ENCODE measurements around the gene ST3GAL3. TPM values are rescaled to one million over a fixed set of nuclear protein-coding genes. Genes with fewer than 3 reads are reported as not detected.
A peak's percentile ranks its signal among the peaks of the same experiment; 100 is the strongest.

ST3GAL3 gene
- total RNA-seq, 1 experiment from 2014 or later = 26.0 TPM

DNA sequence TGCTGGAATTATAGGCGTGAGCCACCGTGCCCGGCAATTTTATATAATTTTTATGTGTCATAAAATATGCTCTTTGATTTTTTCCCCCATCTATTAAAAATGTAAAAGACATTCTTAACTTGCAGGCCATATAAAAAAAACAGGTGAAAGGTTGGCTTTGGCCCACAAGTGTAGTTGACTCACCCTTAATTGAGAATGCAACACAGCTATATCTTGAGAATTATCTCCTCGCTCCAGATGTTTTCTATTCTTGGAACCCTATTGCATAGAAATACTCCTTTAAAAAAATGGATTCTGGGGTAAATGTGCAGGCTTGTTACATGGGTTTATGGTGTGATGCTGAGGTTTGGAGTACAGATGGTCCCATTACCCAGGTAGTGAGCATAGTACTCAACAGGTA lies 112.0 kb downstream of the ST3GAL3 start:
- in situ Hi-C loops (cut with HindIII; ENCODE audit: low pct_unique_long_range_greater_than_20kb, low sequenced_read_pairs) = no loop called here
- Histone ChIP-seq H3K27me3 (ENCODE audit: control insufficient read depth, insufficient read depth, low read length) (no peaks in the 10 kb centered on the region), H3K4me1 (ENCODE audit: control insufficient read depth, insufficient read depth, low read length) (peaks cover 10% of the 10 kb centered on the region), H3K4me3 (ENCODE audit: low read depth in 2 of 2, low read length in 2 of 2) (no peak overlapping the region), H3K36me3 (ENCODE audit: control insufficient read depth, insufficient read depth, low read length) (no peaks in the 10 kb centered on the region), H3K9me3 (ENCODE audit: control insufficient read depth, insufficient read depth, low read depth, low read length) (peaks cover 16% of the 10 kb centered on the region), H3K27ac (ENCODE audit: low read length) (no peak overlapping the region)
- intact Hi-C loops (cut with micrococcal nuclease; ENCODE audit: unreplicated experiment) = no loop called here
- ChIA-PET CTCF (interaction anchor here (0.5 kb wide), 1 partner anchor 228 kb away, joined by 3 read pairs; no protein-coding TSS in a partner anchor), POLR2A (no interaction called here)
- BruUV-seq (replicated peaks) = no TSS peak
- no peak for DNase-seq (ENCODE audit: low read depth, low spot score)
- ATAC-seq = no peak
- TF ChIP-seq, protein P1, sequence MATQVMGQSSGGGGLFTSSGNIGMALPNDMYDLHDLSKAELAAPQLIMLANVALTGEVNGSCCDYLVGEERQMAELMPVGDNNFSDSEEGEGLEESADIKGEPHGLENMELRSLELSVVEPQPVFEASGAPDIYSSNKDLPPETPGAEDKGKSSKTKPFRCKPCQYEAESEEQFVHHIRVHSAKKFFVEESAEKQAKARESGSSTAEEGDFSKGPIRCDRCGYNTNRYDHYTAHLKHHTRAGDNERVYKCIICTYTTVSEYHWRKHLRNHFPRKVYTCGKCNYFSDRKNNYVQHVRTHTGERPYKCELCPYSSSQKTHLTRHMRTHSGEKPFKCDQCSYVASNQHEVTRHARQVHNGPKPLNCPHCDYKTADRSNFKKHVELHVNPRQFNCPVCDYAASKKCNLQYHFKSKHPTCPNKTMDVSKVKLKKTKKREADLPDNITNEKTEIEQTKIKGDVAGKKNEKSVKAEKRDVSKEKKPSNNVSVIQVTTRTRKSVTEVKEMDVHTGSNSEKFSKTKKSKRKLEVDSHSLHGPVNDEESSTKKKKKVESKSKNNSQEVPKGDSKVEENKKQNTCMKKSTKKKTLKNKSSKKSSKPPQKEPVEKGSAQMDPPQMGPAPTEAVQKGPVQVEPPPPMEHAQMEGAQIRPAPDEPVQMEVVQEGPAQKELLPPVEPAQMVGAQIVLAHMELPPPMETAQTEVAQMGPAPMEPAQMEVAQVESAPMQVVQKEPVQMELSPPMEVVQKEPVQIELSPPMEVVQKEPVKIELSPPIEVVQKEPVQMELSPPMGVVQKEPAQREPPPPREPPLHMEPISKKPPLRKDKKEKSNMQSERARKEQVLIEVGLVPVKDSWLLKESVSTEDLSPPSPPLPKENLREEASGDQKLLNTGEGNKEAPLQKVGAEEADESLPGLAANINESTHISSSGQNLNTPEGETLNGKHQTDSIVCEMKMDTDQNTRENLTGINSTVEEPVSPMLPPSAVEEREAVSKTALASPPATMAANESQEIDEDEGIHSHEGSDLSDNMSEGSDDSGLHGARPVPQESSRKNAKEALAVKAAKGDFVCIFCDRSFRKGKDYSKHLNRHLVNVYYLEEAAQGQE (IDR thresholded peaks at IDR 0.05; ENCODE audit: insufficient read depth in 1 of 2, low read depth in 2 of 2, low read length in 1 of 2) = no peak
- TF ChIP-seq, protein P2, sequence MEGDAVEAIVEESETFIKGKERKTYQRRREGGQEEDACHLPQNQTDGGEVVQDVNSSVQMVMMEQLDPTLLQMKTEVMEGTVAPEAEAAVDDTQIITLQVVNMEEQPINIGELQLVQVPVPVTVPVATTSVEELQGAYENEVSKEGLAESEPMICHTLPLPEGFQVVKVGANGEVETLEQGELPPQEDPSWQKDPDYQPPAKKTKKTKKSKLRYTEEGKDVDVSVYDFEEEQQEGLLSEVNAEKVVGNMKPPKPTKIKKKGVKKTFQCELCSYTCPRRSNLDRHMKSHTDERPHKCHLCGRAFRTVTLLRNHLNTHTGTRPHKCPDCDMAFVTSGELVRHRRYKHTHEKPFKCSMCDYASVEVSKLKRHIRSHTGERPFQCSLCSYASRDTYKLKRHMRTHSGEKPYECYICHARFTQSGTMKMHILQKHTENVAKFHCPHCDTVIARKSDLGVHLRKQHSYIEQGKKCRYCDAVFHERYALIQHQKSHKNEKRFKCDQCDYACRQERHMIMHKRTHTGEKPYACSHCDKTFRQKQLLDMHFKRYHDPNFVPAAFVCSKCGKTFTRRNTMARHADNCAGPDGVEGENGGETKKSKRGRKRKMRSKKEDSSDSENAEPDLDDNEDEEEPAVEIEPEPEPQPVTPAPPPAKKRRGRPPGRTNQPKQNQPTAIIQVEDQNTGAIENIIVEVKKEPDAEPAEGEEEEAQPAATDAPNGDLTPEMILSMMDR (IDR thresholded peaks at IDR 0.05) = no peak
- TF ChIP-seq POLR2AphosphoS5 (IDR thresholded peaks at IDR 0.05; ENCODE audit: low read depth, low read length) (no peak), SIN3A (IDR thresholded peaks at IDR 0.05; ENCODE audit: borderline replicate concordance, insufficient read depth, low read depth, low read length) (no peak), TCF7L2 (IDR thresholded peaks at IDR 0.05; ENCODE audit: low read depth, low read length) (no peak)

DNA sequence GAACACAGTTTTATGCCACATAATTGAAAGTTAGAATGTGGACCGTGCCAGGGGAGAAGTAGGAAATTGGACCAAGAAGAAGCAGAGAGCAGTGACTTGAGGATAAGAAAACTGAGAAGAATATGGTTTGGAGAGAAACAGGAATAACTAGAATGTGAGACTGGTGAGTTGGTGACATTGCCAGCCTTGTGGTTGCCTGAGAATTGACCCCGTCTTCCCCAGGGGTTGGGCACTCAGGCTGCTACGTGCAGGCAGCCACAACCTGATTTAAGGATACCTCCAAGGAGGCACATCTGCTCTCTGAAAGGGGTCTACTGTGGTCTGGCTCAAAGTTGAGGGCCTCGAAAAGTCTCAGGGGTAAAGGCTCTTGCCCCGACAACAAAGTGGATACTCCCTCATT lies 114.1 kb downstream of the ST3GAL3 start:
- BruUV-seq (replicated peaks) = no TSS peak
- no peak for DNase-seq (ENCODE audit: low read depth, low spot score)
- in situ Hi-C loops (cut with HindIII; ENCODE audit: low pct_unique_long_range_greater_than_20kb, low sequenced_read_pairs) = no loop called here
- intact Hi-C loops (cut with micrococcal nuclease; ENCODE audit: unreplicated experiment) = no loop called here
- Histone ChIP-seq H3K36me3 (ENCODE audit: control insufficient read depth, insufficient read depth, low read length) (no peaks in the 10 kb centered on the region), H3K4me3 (ENCODE audit: low read depth in 2 of 2, low read length in 2 of 2) (no peak overlapping the region), H3K27ac (ENCODE audit: low read length) (peak overlapping the region; percentile 67), H3K9me3 (ENCODE audit: control insufficient read depth, insufficient read depth, low read depth, low read length) (peaks cover 16% of the 10 kb centered on the region), H3K27me3 (ENCODE audit: control insufficient read depth, insufficient read depth, low read length) (no peaks in the 10 kb centered on the region), H3K4me1 (ENCODE audit: control insufficient read depth, insufficient read depth, low read length) (peaks cover 10% of the 10 kb centered on the region)
- ChIA-PET CTCF (no interaction called here), POLR2A (no interaction called here)
- 0 out of 2 replicates have a peak, but pooled peaks have one; percentile 13 for ATAC-seq
- no peak for TF ChIP-seq SIN3A (IDR thresholded peaks at IDR 0.05; ENCODE audit: borderline replicate concordance, insufficient read depth, low read depth, low read length)
- TF ChIP-seq, protein P2 (IDR thresholded peaks at IDR 0.05) = no peak
- TF ChIP-seq, protein P1 (IDR thresholded peaks at IDR 0.05; ENCODE audit: insufficient read depth in 1 of 2, low read depth in 2 of 2, low read length in 1 of 2) = no peak
- no peak for TF ChIP-seq TCF7L2 (IDR thresholded peaks at IDR 0.05; ENCODE audit: low read depth, low read length)
- no peak for TF ChIP-seq POLR2AphosphoS5 (IDR thresholded peaks at IDR 0.05; ENCODE audit: low read depth, low read length)
